Activated B cell treated with CpG ODN at 0.5 μM for 24 hours (primary cell): ENCODE results near the gene MSX2. TPM values are rescaled to one million over a fixed set of nuclear protein-coding genes. Genes with fewer than 3 reads are reported as not detected.

ENCODE experiments used
- ATAC-seq: fragments of 200-7000 bp; cut with Tn5 transposase; one replicate; pipeline ENCODE4 v1.10.0; 2021; ENCODE audit warnings: low read depth, mild to moderate bottlenecking, moderate library complexity
- CTCF ChIA-PET: fragments of 350-600 bp; sonication (Branson Sonifier 250); formaldehyde crosslinking; loops from one replicate; lab custom pipeline; 2021; ENCODE audit warnings: antibody characterized with exemption; lab: Charles Lee
- POLR2A ChIA-PET: fragments of 350-600 bp; sonication (Branson Sonifier 250); formaldehyde crosslinking; loops from one replicate; lab custom pipeline; 2021; ENCODE audit warnings: antibody characterized with exemption; lab: Charles Lee
- DNase-seq: peaks from one replicate; pipeline ENCODE4 v3.0.0; 2022
- H3K27ac Mint-ChIP-seq: one replicate; pipeline ENCODE4 v1.8.0; 2020; ENCODE audit warnings: mixed read lengths
- H3K27me3 Mint-ChIP-seq: one replicate; pipeline ENCODE4 v1.8.0; 2021; ENCODE audit warnings: mixed read lengths
- H3K36me3 Mint-ChIP-seq: one replicate; pipeline ENCODE4 v1.8.0; 2021; ENCODE audit warnings: low read depth, mixed read lengths
- H3K4me1 Mint-ChIP-seq: one replicate; pipeline ENCODE4 v1.8.0; 2021; ENCODE audit warnings: mixed read lengths
- H3K4me3 Mint-ChIP-seq: one replicate; pipeline ENCODE4 v1.8.0; 2020; ENCODE audit warnings: mild to moderate bottlenecking, mixed read lengths
- H3K9me3 Mint-ChIP-seq: one replicate; pipeline ENCODE4 v1.8.0; 2020; ENCODE audit warnings: mixed read lengths
- CTCF ChIP-seq: fragments of 200-600 bp; IDR thresholded peaks from one replicate; pipeline ENCODE4 v1.8.0; 2022; ENCODE audit warnings: antibody characterized with exemption, mild to moderate bottlenecking
- intact Hi-C: fragments of 100-400 bp; cut with micrococcal nuclease; formaldehyde crosslinking; loops from one replicate; pipeline ENCODE4 v1.15.1; 2024
- total RNA-seq: library from RNA; stranded (reverse); gene quantifications from 2 replicates; pipeline ENCODE4 v1.2.3, GENCODE V29; 2022

Gene MSX2
- total RNA-seq, 1 donor from 2014 or later = not detected

- no peaks in the 10 kb centered on the region for H3K4me1 Mint-ChIP-seq
- peaks cover 3% of the 10 kb centered on the region for H3K27me3 Mint-ChIP-seq
- peaks cover 5% of the 10 kb centered on the region for H3K9me3 Mint-ChIP-seq
- H3K4me3 Mint-ChIP-seq = no peak overlapping the region
- no peak for DNase-seq
- no peak for TF ChIP-seq CTCF
- intact Hi-C loops = no loop called here
- ChIA-PET CTCF (no interaction called here), POLR2A (no interaction called here)
- no peak overlapping the region for H3K27ac Mint-ChIP-seq
- ATAC-seq = no peak
- no peaks in the 10 kb centered on the region for H3K36me3 Mint-ChIP-seq
Observed at GRCh38 chr5:174767670-174768069, 43.3 kb downstream of the MSX2 start.

DNA sequence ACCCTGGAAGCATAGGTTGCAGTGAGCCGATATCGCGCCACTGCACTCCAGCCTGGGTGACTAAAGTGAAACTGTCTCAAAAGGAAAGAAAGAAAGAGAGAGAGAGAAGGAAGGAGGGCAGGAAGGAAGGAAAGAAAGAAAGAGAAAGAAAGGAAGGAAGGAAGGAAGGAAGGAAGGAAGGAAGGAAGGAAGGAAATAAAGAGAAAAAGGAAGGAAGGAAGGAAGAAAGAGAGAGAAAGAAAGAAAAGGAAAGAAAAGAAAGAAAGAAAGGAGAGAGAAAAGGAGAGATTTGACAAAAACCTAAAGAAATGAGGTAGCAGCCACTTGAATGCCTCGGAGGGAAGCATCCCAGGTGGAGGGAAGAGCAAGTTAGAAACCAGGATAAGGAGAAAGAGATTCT lies 44.6 kb downstream of the MSX2 start:
- ChIA-PET CTCF (no interaction called here), POLR2A (no interaction called here)
- Mint-ChIP-seq H3K27ac (no peak overlapping the region), H3K9me3 (peaks cover 5% of the 10 kb centered on the region), H3K4me3 (no peak overlapping the region), H3K36me3 (no peaks in the 10 kb centered on the region), H3K27me3 (peaks cover 3% of the 10 kb centered on the region), H3K4me1 (no peaks in the 10 kb centered on the region)
- ATAC-seq = no peak
- no peak for DNase-seq
- no peak for TF ChIP-seq CTCF
- intact Hi-C loops = no loop called here

GRCh38 chr5:174773371-174773770 lies 49.0 kb downstream of the MSX2 start:
- Mint-ChIP-seq H3K36me3 (no peaks in the 10 kb centered on the region), H3K4me3 (no peak overlapping the region), H3K27ac (no peak overlapping the region), H3K9me3 (no peaks in the 10 kb centered on the region), H3K4me1 (no peaks in the 10 kb centered on the region), H3K27me3 (peaks cover 3% of the 10 kb centered on the region)
- no peak for DNase-seq
- no peak for TF ChIP-seq CTCF
- ChIA-PET CTCF (no interaction called here), POLR2A (no interaction called here)
- intact Hi-C loops = no loop called here
- ATAC-seq = no peak

- H3K9me3 Mint-ChIP-seq = no peaks in the 10 kb centered on the region
- no peaks in the 10 kb centered on the region for H3K4me1 Mint-ChIP-seq
- intact Hi-C loops = no loop called here
- ChIA-PET CTCF (no interaction called here), POLR2A (no interaction called here)
- peaks cover 3% of the 10 kb centered on the region for H3K27me3 Mint-ChIP-seq
- DNase-seq = no peak
- no peaks in the 10 kb centered on the region for H3K36me3 Mint-ChIP-seq
- no peak for ATAC-seq
- no peak for TF ChIP-seq CTCF
- no peak overlapping the region for H3K4me3 Mint-ChIP-seq
- no peak overlapping the region for H3K27ac Mint-ChIP-seq
Observed at GRCh38 chr5:174775081-174775480, 50.7 kb downstream of the MSX2 start.

- ChIA-PET CTCF (no interaction called here), POLR2A (no interaction called here)
- intact Hi-C loops = no loop called here
- Mint-ChIP-seq H3K36me3 (no peaks in the 10 kb centered on the region), H3K9me3 (peaks cover 6% of the 10 kb centered on the region), H3K4me1 (no peaks in the 10 kb centered on the region), H3K4me3 (no peak overlapping the region), H3K27me3 (no peaks in the 10 kb centered on the region), H3K27ac (no peak overlapping the region)
- no peak for TF ChIP-seq CTCF
- ATAC-seq (no peak), DNase-seq (no peak)
Observed at GRCh38 chr5:174777111-174777510, 52.7 kb downstream of the MSX2 start.
